ENCODE results near the gene RIN2. TPM values are rescaled to one million over a fixed set of nuclear protein-coding genes. Genes with fewer than 3 reads are reported as not detected.

RIN2 gene
- total RNA-seq, 4 donors from 2014 or later, result 64.5 to 89.4 (median 77.5) TPM

DNA sequence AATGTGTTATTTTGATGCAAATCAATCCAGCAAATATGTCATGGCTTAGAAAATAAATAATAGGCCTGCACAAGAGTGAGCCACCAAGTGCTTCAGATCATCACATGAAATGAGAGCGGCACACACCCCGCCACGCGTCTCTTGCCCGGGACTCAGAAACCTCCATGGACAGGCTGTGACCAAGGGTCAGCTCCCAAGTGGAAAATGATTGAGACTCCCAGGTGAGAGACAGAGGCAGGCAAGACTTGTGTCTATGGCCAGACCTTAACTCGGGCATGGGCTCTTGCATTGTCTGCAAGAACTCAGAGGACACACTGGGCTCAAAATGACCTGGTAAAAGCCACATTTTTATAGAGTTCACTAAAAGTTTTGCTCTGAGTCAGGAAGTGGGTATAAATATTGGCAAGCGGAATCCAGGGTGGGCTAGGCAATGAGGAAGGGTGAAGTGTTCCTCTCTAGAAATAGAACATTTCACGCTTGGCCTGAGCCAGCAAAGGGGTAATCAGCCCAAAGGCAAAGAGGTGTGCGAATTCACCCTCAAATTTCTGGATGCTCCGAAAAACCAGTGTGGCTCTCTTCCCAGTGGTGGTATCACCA lies 30.7 kb upstream of the RIN2 start:
- no peaks in the 10 kb centered on the region for H3K27me3 ChIP-seq
- intact Hi-C loops (cut with DNase I), result no loop called here
- H3K36me3 ChIP-seq, result no peaks in the 10 kb centered on the region
- no peaks in the 10 kb centered on the region for H3K9me3 ChIP-seq
- H3K4me1 ChIP-seq, result no peaks in the 10 kb centered on the region
- no peak overlapping the region for H3K4me3 ChIP-seq (replicated peaks in 1 of 3)
- DNase-seq, result no peak
- TF ChIP-seq, protein P1, sequence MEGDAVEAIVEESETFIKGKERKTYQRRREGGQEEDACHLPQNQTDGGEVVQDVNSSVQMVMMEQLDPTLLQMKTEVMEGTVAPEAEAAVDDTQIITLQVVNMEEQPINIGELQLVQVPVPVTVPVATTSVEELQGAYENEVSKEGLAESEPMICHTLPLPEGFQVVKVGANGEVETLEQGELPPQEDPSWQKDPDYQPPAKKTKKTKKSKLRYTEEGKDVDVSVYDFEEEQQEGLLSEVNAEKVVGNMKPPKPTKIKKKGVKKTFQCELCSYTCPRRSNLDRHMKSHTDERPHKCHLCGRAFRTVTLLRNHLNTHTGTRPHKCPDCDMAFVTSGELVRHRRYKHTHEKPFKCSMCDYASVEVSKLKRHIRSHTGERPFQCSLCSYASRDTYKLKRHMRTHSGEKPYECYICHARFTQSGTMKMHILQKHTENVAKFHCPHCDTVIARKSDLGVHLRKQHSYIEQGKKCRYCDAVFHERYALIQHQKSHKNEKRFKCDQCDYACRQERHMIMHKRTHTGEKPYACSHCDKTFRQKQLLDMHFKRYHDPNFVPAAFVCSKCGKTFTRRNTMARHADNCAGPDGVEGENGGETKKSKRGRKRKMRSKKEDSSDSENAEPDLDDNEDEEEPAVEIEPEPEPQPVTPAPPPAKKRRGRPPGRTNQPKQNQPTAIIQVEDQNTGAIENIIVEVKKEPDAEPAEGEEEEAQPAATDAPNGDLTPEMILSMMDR (IDR thresholded peaks at IDR 0.05), result no peak
- no peak for TF ChIP-seq POLR2A (IDR thresholded peaks at IDR 0.05)
- 93 to 94% methylated on average over 10 of the region's 10 CpGs for WGBS, 2 donors
- H3K27ac ChIP-seq, result no peak overlapping the region

DNA sequence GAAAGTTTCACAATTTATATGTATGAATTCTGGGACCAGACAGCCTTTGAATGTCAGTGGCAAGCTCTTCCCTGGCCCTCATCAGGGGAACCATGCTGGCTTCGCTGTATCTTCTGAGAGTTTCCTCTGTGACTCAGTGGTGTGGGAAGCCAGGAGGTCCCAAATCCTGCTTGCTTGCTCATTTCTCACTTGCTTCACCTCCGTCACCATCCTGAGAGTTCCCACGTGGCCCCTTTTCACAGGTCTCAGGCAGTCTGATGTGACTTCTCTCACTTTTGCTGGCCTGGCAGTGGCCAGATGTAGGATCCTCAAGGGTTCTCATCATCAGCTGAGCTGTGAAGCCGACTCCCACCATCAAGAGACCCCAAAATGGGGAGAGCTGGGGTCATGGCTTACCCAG lies 28.4 kb upstream of the RIN2 start:
- H3K4me3 ChIP-seq (replicated peaks in 1 of 3), result no peak overlapping the region
- no peak overlapping the region for H3K27ac ChIP-seq
- intact Hi-C loops (cut with DNase I), result no loop called here
- no peaks in the 10 kb centered on the region for H3K9me3 ChIP-seq
- TF ChIP-seq POLR2A (IDR thresholded peaks at IDR 0.05), result no peak
- TF ChIP-seq, protein P1 (IDR thresholded peaks at IDR 0.05), result no peak
- no peak for DNase-seq
- 95 to 97% methylated on average over 4 of the region's 4 CpGs for WGBS, 2 donors
- no peaks in the 10 kb centered on the region for H3K27me3 ChIP-seq
- no peaks in the 10 kb centered on the region for H3K36me3 ChIP-seq
- peaks cover 0 to 3% of the 10 kb centered on the region in 2 donors for H3K4me1 ChIP-seq

DNA sequence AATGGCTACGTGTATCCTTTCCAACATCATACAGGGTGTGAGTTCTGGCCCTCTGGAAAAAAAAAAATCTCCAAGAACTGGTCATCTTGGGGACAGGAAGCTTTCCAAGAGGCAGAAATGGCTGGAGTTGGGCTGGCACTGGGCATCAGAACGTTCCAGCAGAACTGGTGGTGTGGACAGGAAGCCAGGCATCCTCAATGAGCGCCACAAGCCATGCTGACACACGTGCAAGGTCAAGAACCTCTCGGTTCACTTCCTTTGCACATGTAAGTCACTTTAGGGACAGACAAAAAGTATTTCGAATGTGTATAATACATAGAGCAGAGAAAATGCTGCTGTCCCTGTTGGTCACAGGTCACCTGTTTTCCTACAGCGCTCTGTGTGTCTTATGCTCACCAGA lies 27.4 kb upstream of the RIN2 start:
- intact Hi-C loops (cut with DNase I), result no loop called here
- no peaks in the 10 kb centered on the region for H3K27me3 ChIP-seq
- H3K27ac ChIP-seq, result no peak overlapping the region
- peaks cover 0 to 14% of the 10 kb centered on the region in 2 donors for H3K4me1 ChIP-seq
- 58 to 71% methylated on average over 7 of the region's 7 CpGs for WGBS, 2 donors
- no peaks in the 10 kb centered on the region for H3K36me3 ChIP-seq
- DNase-seq, result no peak
- no peak for TF ChIP-seq POLR2A (IDR thresholded peaks at IDR 0.05)
- TF ChIP-seq, protein P1 (IDR thresholded peaks at IDR 0.05), result no peak
- no peaks in the 10 kb centered on the region for H3K9me3 ChIP-seq
- H3K4me3 ChIP-seq (replicated peaks in 1 of 3), result no peak overlapping the region

DNA sequence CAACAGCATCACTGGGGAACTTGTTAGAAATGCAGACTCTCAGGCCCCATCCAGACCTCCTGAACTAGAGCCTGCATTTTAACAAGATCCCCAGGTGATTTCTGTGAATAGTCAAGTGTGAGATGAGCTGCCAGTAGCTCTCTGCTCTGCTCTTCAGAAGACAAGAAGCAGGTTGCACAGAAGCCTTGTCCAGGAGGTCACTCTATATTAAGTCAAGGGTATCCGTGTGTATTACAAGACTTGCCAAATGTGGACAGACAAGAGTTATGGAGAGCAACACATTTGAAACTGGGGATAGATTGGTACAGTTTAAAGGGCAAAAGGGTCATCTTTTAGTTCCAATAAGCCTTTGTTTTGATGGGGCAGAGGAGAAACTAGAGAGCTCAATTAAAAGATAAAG lies 23.2 kb upstream of the RIN2 start:
- TF ChIP-seq, protein P1 (IDR thresholded peaks at IDR 0.05), result no peak
- no peak overlapping the region for H3K27ac ChIP-seq
- no peak overlapping the region for H3K4me3 ChIP-seq (replicated peaks in 1 of 3)
- peaks cover 0 to 15% of the 10 kb centered on the region in 2 donors for H3K4me1 ChIP-seq
- intact Hi-C loops (cut with DNase I), result no loop called here
- H3K9me3 ChIP-seq, result no peaks in the 10 kb centered on the region
- no peak for DNase-seq
- H3K36me3 ChIP-seq, result no peaks in the 10 kb centered on the region
- no peaks in the 10 kb centered on the region for H3K27me3 ChIP-seq
- WGBS, 2 donors, result 32 to 35% methylated on average over 1 of the region's 1 CpG

DNA sequence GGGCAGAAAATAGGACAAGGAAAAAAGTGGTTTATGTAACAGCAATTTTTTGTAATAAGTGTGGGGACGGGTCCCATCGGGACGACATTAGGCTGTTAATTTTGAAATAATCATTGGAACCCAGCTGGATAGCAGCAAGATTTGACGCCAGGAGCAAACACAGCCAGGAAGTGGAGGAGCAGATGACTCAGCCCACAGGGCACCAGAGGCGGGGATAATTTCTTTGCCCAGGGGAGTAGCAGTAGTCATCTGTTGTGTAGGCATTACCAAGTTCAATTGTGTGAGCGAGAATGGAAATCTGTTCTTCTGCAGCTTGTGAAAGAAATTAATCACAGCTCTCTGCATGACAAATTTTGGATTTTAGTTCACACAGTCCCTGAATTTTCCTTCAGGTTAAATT lies 22.6 kb upstream of the RIN2 start:
- TF ChIP-seq, protein P1 (IDR thresholded peaks at IDR 0.05), result no peak
- TF ChIP-seq POLR2A (IDR thresholded peaks at IDR 0.05), result no peak
- WGBS, 2 donors, result 61 to 67% methylated on average over 6 of the region's 6 CpGs
- Histone ChIP-seq H3K4me1 (peaks cover 0 to 15% of the 10 kb centered on the region in 2 donors), H3K4me3 (replicated peaks in 1 of 3) (no peak overlapping the region), H3K36me3 (no peaks in the 10 kb centered on the region), H3K9me3 (no peaks in the 10 kb centered on the region), H3K27ac (no peak overlapping the region), H3K27me3 (no peaks in the 10 kb centered on the region)
- intact Hi-C loops (cut with DNase I), result no loop called here
- DNase-seq, result peak; percentile 34 to 42

All from thyroid gland (tissue), 4 donors.